B cell (primary cell): ENCODE measurements around the gene NAA60. TPM values are rescaled to one million over a fixed set of nuclear protein-coding genes. Genes with fewer than 3 reads are reported as not detected.

ENCODE experiments used
- ATAC-seq: fragments of 200-7000 bp; cut with Tn5 transposase; one replicate; pipeline ENCODE4 v1.10.0; 2021; ENCODE audit warnings: low read depth, mild to moderate bottlenecking, moderate number of reproducible peaks, moderate library complexity
- CTCF ChIA-PET: fragments of 350-600 bp; sonication (Branson Sonifier 250); formaldehyde crosslinking; loops from one replicate; lab custom pipeline; 2021; ENCODE audit warnings: antibody characterized with exemption, inconsistent platforms; lab: Charles Lee
- POLR2A ChIA-PET: fragments of 350-600 bp; sonication (Branson Sonifier 250); formaldehyde crosslinking; loops from one replicate; lab custom pipeline; 2021; ENCODE audit warnings: antibody characterized with exemption; lab: Charles Lee
- DNase-seq: peaks from one replicate; pipeline ENCODE4 v3.0.0; 2013
- H2AFZ ChIP-seq: 2 replicates; pipeline ENCODE4 v1.6.1; 2012; ENCODE audit warnings: mild to moderate bottlenecking, low read depth, low read length; ENCODE audit not compliant: insufficient read depth, poor library complexity, severe bottlenecking
- H3K27ac ChIP-seq, 2 donors: 1 replicate in 1 of 2; 2 replicates in 1 of 2; pipeline ENCODE4 v1.5.1; 2012 to 2013; ENCODE audit warnings: low read length in 2 of 2, mild to moderate bottlenecking in 2 of 2, moderate library complexity in 1 of 2
- H3K27me3 ChIP-seq, 4 experiments: fragments of 200-600 bp in 1 of 4; sonication (generic) in 1 of 4; replicated peaks in 1 of 4; 1 replicate in 2 of 4; 2 replicates in 2 of 4; pipeline versions ENCODE4 v1.6.1 to v1.7.0; 2013 to 2016; ENCODE audit warnings: low read length in 3 of 4, mild to moderate bottlenecking in 2 of 4, mixed read lengths in 1 of 4, moderate library complexity in 1 of 4; ENCODE audit not compliant: insufficient read depth in 4 of 4, control insufficient read depth in 3 of 4; ENCODE audit errors: control extremely low read depth in 1 of 4
- H3K36me3 ChIP-seq, 2 experiments: replicated peaks in 1 of 2; 1 replicate in 1 of 2; 2 replicates in 1 of 2; pipeline versions ENCODE4 v1.6.1 to v1.7.1; 2013; ENCODE audit warnings: low read length in 1 of 2; ENCODE audit not compliant: insufficient read depth in 2 of 2, control insufficient read depth in 1 of 2; ENCODE audit errors: control extremely low read depth in 1 of 2, extremely low read depth in 1 of 2
- H3K4me1 ChIP-seq, 2 donors: fragments of 200-600 bp in 1 of 2; sonication (generic) in 1 of 2; 1 replicate in 1 of 2; 2 replicates in 1 of 2; pipeline versions ENCODE4 v1.5.1 to v1.6.1; 2013 to 2017; ENCODE audit warnings: low read length in 2 of 2; ENCODE audit not compliant: control insufficient read depth in 2 of 2, insufficient read depth in 2 of 2
- H3K4me2 ChIP-seq: replicated peaks from 2 replicates; pipeline ENCODE3; 2012; ENCODE audit warnings: mild to moderate bottlenecking, low read depth, low read length; ENCODE audit not compliant: poor library complexity, severe bottlenecking
- H3K4me3 ChIP-seq, 5 experiments: fragments of 200-600 bp in 1 of 5; sonication (generic) in 1 of 5; 1 replicate in 3 of 5; 2 replicates in 2 of 5; pipeline versions ENCODE4 v1.5.1 to v1.7.0; 2011 to 2016; ENCODE audit warnings: low read length in 4 of 5, mild to moderate bottlenecking in 4 of 5, low read depth in 2 of 5, control low read depth in 1 of 5, moderate library complexity in 1 of 5; ENCODE audit not compliant: insufficient read depth in 1 of 5; ENCODE audit errors: control extremely low read depth in 1 of 5, extremely low read depth in 1 of 5
- H3K79me2 ChIP-seq: fragments of 200-600 bp; sonication (generic); one replicate; pipeline ENCODE4 v1.6.0; 2016; ENCODE audit warnings: low read length; ENCODE audit not compliant: control insufficient read depth, insufficient read depth
- H3K9ac ChIP-seq: fragments of 200-600 bp; sonication (generic); 2 replicates; pipeline ENCODE4 v1.6.1; 2017; ENCODE audit warnings: mild to moderate bottlenecking, low read length, moderate library complexity
- H3K9me3 ChIP-seq, 3 donors: one replicate each; pipeline versions ENCODE4 v1.6.1 to v1.7.1; 2013; ENCODE audit warnings: low read length in 2 of 3; ENCODE audit not compliant: control insufficient read depth in 2 of 3, insufficient read depth in 1 of 3; ENCODE audit errors: control extremely low read depth in 1 of 3
- H4K20me1 ChIP-seq: 2 replicates; pipeline ENCODE4 v1.6.0; 2012; ENCODE audit warnings: mild to moderate bottlenecking, low read length; ENCODE audit not compliant: insufficient read depth, control insufficient read depth, poor library complexity, severe bottlenecking
- H3K27ac Mint-ChIP-seq: one replicate; pipeline ENCODE4 v1.8.0; 2021; ENCODE audit warnings: mixed read lengths
- H3K27me3 Mint-ChIP-seq: one replicate; pipeline ENCODE4 v1.8.0; 2021; ENCODE audit warnings: mixed read lengths
- H3K4me1 Mint-ChIP-seq: one replicate; pipeline ENCODE4 v1.8.0; 2021; ENCODE audit warnings: mixed read lengths
- H3K4me3 Mint-ChIP-seq: one replicate; pipeline ENCODE4 v1.8.0; 2021; ENCODE audit warnings: mixed read lengths
- H3K9me3 Mint-ChIP-seq: one replicate; pipeline ENCODE4 v1.8.0; 2022; ENCODE audit warnings: mixed read lengths; ENCODE audit not compliant: insufficient read depth
- CTCF ChIP-seq: fragments of 200-600 bp; IDR thresholded peaks from one replicate; pipeline ENCODE4 v1.8.0; 2022; ENCODE audit warnings: antibody characterized with exemption, mild to moderate bottlenecking
- EZH2 ChIP-seq: IDR thresholded peaks from 2 replicates; pipeline ENCODE4 v1.6.1; 2012; ENCODE audit warnings: borderline replicate concordance, low read depth, mild to moderate bottlenecking, moderate library complexity, low read length; ENCODE audit not compliant: insufficient read depth, poor library complexity, severe bottlenecking
- WGBS: methylation state at CpG from one replicate; pipeline ENCODE4 v1.1.5; 2013; ENCODE audit warnings: missing lambda C conversion rate; ENCODE audit not compliant: insufficient coverage; 5-methylcytosine and 5-hydroxymethylcytosine counted together
- intact Hi-C: fragments of 100-400 bp; cut with micrococcal nuclease; formaldehyde crosslinking; loops from one replicate; pipeline ENCODE4 v1.10.0; 2022
- polyA plus RNA-seq: library from polyadenylated mRNA; depleted of rRNA; stranded (reverse); fragments of >200 nt; gene quantifications from 2 replicates; pipeline ENCODE4 v1.2.3, GENCODE V29; 2012
- total RNA-seq, 2 donors: library from RNA; stranded (reverse); fragments of 120-200 nt in 1 of 2; gene quantifications; 1 replicate in 1 of 2; 2 replicates in 1 of 2; pipeline versions ENCODE4 v1.2.3 to v1.2.4, GENCODE V29; 2013 to 2022

The NAA60 gene
- total and polyA plus RNA-seq, 2 donors (not counting 1 experiment from before 2014, with no cell fraction given), result 50.9 to 54.3 TPM

GRCh38 chr16:3471518-3472176 lies 28.2 kb downstream of the NAA60 start:
- Mint-ChIP-seq H3K27ac (no peak overlapping the region), H3K27me3 (no peaks in the 10 kb centered on the region), H3K4me1 (peaks cover 26% of the 10 kb centered on the region), H3K9me3 (no peaks in the 10 kb centered on the region), H3K4me3 (no peak overlapping the region)
- no peak for TF ChIP-seq CTCF
- TF ChIP-seq EZH2, result no peak
- Histone ChIP-seq H4K20me1 (peaks cover 89% of the 10 kb centered on the region), H3K36me3 (peaks cover 0 to 7% of the 10 kb centered on the region in 2 experiments), H3K4me3 (no peak overlapping the region), H3K9ac (no peak overlapping the region), H3K79me2 (peaks cover 99% of the 10 kb centered on the region), H3K27me3 (no peaks in the 10 kb centered on the region), H3K4me1 (no peaks in the 10 kb centered on the region), H2AFZ (no peak overlapping the region), H3K27ac (no peak overlapping the region), H3K9me3 (peaks cover 0 to 26% (median 6%) of the 10 kb centered on the region in 3 donors), H3K4me2 (no peak overlapping the region)
- DNase-seq (no peak), ATAC-seq (no peak)
- CTCF ChIA-PET, result no interaction called here
- 97% methylated on average over 20 of the region's 20 CpGs for WGBS
- intact Hi-C loops, result no loop called here
- POLR2A ChIA-PET, result no interaction called here

GRCh38 chr16:3472878-3473595 lies 29.6 kb downstream of the NAA60 start:
- H3K4me3 Mint-ChIP-seq, result no peak overlapping the region
- H3K9me3 ChIP-seq, result peaks cover 0 to 26% (median 6%) of the 10 kb centered on the region in 3 donors

More at GRCh38 chr16:3472878-3473595, 29.6 kb downstream of the NAA60 start:
- 90% methylated on average over 2 of the region's 10 CpGs for WGBS
- Histone ChIP-seq H3K4me3 (no peak overlapping the region), H4K20me1 (peaks cover 77% of the 10 kb centered on the region), H3K4me1 (no peaks in the 10 kb centered on the region), H3K36me3 (peaks cover 0 to 3% of the 10 kb centered on the region in 2 experiments), H3K27me3 (no peaks in the 10 kb centered on the region), H2AFZ (no peak overlapping the region), H3K27ac (no peak overlapping the region), H3K9ac (no peak overlapping the region), H3K4me2 (no peak overlapping the region), H3K79me2 (peaks cover 90% of the 10 kb centered on the region)
- DNase-seq (no peak), ATAC-seq (no peak)
- TF ChIP-seq CTCF, result no peak
- TF ChIP-seq EZH2, result no peak
- H3K9me3 Mint-ChIP-seq, result no peaks in the 10 kb centered on the region
- intact Hi-C loops, result no loop called here
- no peaks in the 10 kb centered on the region for H3K27me3 Mint-ChIP-seq
- ChIA-PET POLR2A (no interaction called here), CTCF (no interaction called here)
- H3K4me1 Mint-ChIP-seq, result peaks cover 13% of the 10 kb centered on the region
- H3K27ac Mint-ChIP-seq, result no peak overlapping the region
